ENCODE results near the gene PCSK5. TPM values are rescaled to one million over a fixed set of nuclear protein-coding genes. Genes with fewer than 3 reads are reported as not detected.

The PCSK5 gene
- total RNA-seq, 1 experiment from 2014 or later = 7.5 TPM

GRCh38 chr9:76292246-76292645, 401.8 kb downstream of the PCSK5 start:
- H3K27me3 Mint-ChIP-seq (ENCODE audit: low read depth) = no peaks in the 10 kb centered on the region
- Histone ChIP-seq H3K27me3 (ENCODE audit: insufficient read depth, low read length) (no peaks in the 10 kb centered on the region), H3K9ac (ENCODE audit: extremely low read depth, insufficient read length, low read length) (no peak overlapping the region)

More at GRCh38 chr9:76292246-76292645, 401.8 kb downstream of the PCSK5 start:
- Mint-ChIP-seq H3K27ac (no peak overlapping the region), H3K36me3 (ENCODE audit: insufficient read depth in 1 of 3, low read depth in 3 of 3) (no peaks in the 10 kb centered on the region), H3K4me1 (peaks cover 4 to 10% of the 10 kb centered on the region in 2 experiments), H3K9me3 (no peaks in the 10 kb centered on the region), H3K4me3 (no peak overlapping the region)
- Histone ChIP-seq H2BK5ac (ENCODE audit: insufficient read length, low read length) (no peak overlapping the region), H2BK20ac (ENCODE audit: low read depth, low read length, poor library complexity, severe bottlenecking) (no peak overlapping the region), H4K20me1 (ENCODE audit: control insufficient read depth, insufficient read depth, insufficient read length) (no peaks in the 10 kb centered on the region), H3K23ac (ENCODE audit: insufficient read length, low read depth, low read length) (no peak overlapping the region), H4K91ac (ENCODE audit: insufficient read length, low read depth, low read length) (no peak overlapping the region), H3K4me2 (ENCODE audit: insufficient read depth, insufficient read length, low read length) (no peak overlapping the region), H2AK5ac (ENCODE audit: insufficient read length, low read length) (no peak overlapping the region), H3T11ph (ENCODE audit: low read length) (no peak overlapping the region), H3K9me3 (ENCODE audit: control insufficient read depth, low read depth, low read length) (no peaks in the 10 kb centered on the region), H2BK120ac (ENCODE audit: low read depth, low read length, poor library complexity, severe bottlenecking) (no peak overlapping the region), H2BK12ac (ENCODE audit: insufficient read length, low read depth, low read length) (no peak overlapping the region), H2BK15ac (ENCODE audit: low read depth, low read length) (no peak overlapping the region), H2AFZ (ENCODE audit: low read length) (no peak overlapping the region), H3K18ac (ENCODE audit: insufficient read length, low read depth, low read length) (no peak overlapping the region), H3K23me2 (ENCODE audit: insufficient read length, low read depth, low read length, poor library complexity, severe bottlenecking) (no peaks in the 10 kb centered on the region), H3K4me1 (ENCODE audit: insufficient read depth, low read length) (no peaks in the 10 kb centered on the region), H3K27ac (ENCODE audit: insufficient read length, low read depth, low read length) (no peak overlapping the region), H4K5ac (ENCODE audit: insufficient read length, low read depth, low read length) (no peak overlapping the region), H3K79me2 (ENCODE audit: insufficient read depth, low read length) (no peaks in the 10 kb centered on the region), H3K14ac (ENCODE audit: insufficient read depth, low read length) (no peak overlapping the region), H4K8ac (replicated peaks; ENCODE audit: insufficient read length, low read depth, low read length) (no peak overlapping the region), H3K79me1 (ENCODE audit: insufficient read depth, low read depth, low read length, poor library complexity, severe bottlenecking) (no peaks in the 10 kb centered on the region), H3K4ac (ENCODE audit: low read depth, low read length) (no peak overlapping the region), H3K56ac (ENCODE audit: insufficient read length, low read depth, low read length) (no peak overlapping the region)
- TF ChIP-seq CTCF (conservative IDR thresholded peaks at IDR 0.05) = no peak
- no CpG with 5 or more reads among the region's 7 CpGs for WGBS (ENCODE audit: extremely low coverage, insufficient read length, low lambda C conversion rate)
- no peak for DNase-seq

Data from H9 (cell line).